CD4-positive, alpha-beta T cell treated with Interleukin-6 for 4 hours (primary cell): ENCODE data around the gene RASSF10.

Experiments used
- DNase-seq: peaks from one replicate; pipeline ENCODE4 v3.0.0-alpha.2; 2020; ENCODE audit warnings: mixed read lengths

The RASSF10 gene

DNA sequence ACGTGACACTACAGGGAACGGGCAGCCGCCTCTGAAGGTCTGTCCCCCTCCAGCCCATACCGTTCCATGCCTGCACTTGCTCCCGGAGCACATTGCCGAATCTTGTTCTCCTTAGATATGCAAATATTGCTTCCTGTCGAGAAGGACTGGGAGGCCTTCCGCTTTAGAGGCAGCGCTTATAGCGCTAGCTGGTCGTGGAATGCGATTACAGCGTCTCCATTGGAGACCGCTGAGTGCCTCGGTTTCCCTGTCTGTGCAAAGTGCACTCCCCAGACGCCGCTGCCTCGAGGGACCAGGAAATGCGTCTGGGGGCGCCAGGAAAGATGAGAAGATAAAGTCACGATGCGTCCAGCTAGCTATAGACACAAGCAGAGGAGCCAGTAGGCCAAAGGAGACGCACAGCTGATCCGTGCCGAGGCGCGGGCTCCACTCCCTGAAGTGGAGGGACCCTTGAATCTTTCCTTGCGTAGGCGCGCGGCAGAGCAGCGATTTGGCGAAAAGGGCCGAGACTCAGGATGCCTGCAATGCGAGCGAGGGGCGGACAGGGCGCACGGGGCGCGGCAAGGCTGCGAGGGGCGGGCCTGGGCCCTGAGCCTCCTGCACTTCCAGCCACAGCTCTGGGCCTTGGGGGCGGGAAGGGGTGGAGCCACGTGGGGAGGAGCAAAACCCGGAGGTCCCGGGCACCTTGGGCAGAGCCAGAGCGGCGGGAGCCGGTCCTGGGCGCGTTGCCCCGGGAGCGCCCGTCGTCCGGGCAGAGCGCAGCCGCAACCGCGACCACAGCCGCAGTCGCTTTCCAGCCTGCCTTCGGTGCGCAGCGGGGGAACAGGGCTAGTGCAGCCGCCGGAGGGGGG, at the start of gene RASSF10:
RASSF10 (plus strand) TSS at position 692 of the 851 bp plus-strand sequence. CDS start 261 bp downstream, outside the sequence.
- no peak for DNase-seq

DNA sequence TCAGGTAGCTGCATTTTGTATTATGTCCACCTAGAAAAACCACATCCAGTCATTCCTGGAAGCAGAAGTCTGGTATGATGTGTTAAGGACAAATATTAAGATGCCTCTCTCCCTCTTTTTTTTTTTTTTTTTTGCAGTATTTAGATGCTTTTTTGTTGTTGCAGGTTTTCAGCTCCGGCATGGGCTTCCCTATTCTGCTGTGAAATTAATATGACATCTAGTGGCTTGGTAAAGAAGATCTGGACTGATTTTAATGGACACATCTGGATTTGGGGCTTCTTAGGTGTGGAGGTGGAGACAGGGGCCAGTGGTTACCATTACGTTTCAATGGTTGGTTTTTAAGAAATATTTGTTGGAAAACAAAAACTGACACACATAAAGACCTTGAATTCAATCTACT, 47.5 kb upstream of the RASSF10 start:
- DNase-seq = no peak

DNA sequence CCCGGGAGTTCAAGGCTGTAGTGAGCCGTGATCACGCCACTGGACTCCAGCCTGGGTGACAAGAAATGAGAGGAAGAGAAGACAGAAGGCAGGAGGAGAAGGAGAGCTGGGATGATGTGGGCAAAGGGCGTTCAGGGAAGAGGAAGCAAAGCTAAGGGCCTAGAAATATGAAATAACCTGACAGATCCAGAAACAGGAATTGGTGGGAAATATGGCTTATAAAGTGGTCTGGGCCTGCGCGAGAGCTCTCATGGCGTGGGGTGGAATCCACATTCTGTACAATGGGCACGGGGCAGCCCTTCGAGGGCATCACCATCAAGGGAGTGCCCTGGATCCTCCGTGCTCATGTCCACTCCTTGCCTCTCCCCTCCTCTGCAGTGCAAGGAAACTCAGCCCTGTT, 46.8 kb upstream of the RASSF10 start:
- no peak for DNase-seq

DNA sequence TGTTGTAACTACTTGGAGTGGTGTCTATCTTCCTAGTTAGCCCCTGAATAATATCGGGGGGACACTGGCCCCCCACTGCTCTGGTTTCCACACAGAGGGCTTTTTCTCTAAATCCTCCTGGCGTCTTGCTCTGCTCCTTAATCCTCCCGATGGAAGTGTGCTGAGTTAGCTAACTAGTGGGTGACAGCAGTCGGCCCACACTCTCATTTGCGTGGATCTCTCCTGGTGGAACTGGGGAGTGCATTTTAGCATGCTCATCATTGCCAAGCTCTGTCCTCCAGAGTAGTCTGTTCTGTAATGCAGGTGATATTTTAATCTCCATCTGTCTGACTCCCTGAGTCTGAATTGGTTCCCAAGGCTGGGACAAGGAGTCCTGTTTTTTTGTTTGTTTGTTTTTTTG, 46.1 kb upstream of the RASSF10 start:
- no peak for DNase-seq

DNA sequence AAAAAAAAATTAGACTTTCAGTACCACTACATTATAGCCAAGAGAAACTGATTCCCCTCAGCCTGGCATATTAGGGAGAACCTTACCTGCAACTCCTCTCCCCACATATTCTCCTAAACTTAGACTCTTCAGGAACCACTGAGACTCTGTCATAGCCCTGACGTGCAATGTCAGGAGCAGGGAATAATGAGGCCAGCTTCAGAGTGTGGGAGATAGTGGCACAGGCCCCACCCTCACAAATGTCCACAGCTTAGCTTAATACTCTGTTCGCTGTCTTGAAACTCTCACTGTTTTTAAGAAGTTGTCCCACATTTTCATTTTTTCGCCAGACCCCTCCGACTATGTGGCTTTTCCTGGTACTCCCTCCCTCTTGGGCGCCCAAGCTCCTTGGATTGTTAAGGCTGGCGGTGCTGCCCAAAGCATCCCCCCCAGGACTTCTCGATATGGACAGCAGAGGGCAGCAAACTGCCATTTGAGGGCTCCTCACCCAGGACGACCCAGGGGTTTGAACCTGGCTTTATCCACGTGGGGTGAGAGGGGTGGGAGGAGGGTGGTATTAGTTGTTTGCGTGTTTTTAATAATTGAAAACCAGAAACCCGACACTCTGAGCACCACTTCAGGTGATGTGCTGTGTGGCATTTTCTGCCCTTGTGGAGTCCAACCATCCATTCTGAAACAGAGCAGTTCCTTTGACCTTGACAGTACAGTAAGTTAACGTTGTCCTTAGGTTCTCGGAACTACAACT, 45.2 kb upstream of the RASSF10 start:
- peak; percentile 58 for DNase-seq

DNA sequence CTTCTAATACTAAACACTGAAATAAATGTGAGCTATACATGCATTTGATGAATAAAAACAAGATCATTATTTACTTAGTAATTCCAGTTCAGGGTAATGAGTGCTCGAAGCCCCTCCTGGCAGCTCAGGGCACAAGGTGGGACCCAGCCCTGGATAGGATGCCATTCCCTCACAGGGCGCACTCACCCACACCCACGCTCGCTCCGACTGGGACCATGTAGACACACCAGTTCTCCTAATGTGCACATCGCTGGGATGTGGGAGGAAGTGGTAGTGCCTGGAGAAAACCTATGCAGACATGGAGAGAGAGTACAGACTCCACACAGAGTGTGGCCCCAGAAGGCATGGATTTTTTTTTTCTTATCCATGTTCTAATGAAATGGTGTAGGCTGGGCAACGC, 44.5 kb upstream of the RASSF10 start:
- no peak for DNase-seq

DNA sequence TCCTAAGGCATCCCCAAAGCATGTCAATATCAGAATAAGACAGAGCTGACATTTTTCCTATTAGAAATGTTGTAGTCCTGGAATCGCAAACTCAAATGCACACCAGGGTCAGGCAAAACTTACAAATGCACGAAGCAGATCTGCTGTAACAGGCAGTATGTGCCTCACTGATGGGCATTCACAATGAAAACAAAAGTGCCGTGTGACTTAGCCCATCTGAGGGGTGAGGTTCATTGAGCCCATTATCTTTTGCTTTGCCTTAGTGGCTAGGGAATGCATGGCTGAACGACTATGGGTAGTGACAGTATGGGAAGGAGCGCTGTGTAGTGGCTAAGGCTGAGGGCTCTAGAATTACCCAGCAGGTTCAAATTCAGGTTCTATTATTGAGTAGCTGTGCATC, 43.1 kb upstream of the RASSF10 start:
- DNase-seq = no peak

DNA sequence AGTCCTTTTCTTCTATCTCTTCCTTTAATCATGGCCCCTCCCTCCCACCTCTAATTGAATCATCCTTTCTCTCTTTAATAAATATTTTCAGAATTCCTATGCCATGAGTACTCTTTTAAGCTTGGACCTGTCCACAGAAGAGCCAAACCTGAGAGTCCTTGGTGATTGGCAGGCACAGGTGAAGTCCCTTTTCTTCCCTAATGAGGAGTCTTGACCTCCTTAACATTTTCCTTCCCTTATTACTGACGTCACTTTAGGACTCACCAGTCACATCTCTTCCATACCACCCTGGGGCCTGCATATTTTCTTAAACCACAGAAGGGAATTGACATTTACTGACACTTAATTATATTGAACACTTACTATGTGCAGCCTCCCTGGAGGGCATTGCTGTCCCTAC, 41.0 kb upstream of the RASSF10 start:
- no peak for DNase-seq

DNA sequence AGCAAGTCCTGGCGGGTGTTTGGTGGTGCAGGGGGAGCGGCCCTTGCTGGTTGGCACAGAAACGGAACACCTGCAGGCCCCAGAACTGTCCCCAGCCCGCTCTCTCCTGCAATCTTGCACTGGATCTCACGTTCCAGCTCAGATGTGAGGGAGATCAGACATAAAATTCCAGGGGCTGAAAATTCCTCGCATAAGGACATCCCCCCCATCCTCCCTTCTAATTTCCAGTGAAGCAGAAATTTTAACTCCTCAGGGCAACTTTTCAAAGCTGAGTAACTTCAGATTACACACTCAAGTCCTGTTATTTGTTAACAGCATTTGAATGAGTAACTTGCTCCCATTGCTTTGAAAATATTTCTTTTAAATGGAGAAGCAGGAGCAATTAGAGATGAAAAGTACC, 40.3 kb upstream of the RASSF10 start:
- no peak for DNase-seq

DNA sequence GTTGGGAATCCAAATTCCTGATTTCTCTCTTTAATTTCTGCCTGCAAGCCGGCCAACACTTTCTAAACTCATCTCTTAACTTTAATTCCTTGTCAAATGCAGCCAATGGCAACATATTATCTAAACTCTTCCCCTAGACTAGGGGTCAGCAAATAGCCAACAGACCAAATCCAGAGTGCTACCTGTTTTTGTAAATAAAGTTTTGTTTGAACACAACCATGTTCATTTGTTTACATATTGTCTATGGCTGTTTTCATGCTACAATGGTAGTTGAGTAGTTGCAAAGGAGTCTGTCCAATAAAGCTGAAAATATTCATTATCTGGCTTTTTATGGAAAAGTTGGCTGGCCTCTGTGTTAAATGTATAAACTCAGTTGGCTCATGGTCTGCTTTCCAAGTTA, 37.2 kb upstream of the RASSF10 start:
- DNase-seq = no peak

DNA sequence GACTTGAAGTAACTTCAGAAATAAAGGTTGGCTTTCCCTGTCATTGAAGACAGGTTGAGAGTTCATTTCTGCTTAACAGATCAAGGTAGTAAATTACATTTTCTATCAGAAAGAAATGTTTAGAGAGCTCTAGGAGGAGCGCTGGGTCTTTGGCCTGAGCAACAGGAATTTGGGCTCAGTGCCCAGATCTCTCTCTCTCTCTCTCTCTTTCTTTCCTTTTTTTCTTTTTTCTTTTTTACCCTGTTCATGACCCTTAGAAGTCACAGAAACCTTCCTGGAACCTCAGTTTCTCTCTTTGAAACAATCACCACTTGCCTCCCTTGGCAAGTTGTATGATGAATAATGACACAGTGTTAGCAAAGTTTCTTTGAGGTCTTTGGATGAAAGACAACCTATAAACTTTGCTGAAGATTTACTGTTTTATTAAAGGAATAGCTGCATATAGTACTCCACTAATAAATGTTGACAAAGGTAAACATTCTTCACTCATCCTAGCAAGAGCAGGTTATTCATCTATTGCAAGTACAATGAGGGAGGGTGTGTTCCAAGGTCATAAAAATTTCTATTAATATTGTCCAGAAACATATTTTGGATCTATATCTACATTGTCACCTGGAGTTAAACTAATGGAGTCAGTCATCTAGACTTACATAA, 35.5 kb upstream of the RASSF10 start:
- DNase-seq = no peak

DNA sequence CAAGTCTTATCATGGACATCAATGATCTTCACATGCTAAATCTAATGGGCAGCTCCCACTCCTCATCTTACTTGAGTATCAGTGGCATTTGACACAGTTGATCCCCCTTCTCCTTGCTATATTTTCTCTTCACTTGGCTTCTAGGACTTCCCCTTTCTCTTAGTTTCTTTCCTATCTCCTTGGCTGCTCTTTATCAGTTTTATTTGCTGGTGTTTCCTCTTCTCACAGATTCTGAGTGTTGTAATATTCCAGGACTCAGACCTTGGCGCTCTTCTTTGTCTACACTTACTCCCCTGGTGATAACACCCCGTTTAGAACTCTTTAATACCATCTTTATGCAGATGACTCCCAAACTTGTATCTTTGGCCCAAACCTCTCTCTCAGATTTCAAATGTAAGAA, 33.9 kb upstream of the RASSF10 start:
- DNase-seq = no peak

DNA sequence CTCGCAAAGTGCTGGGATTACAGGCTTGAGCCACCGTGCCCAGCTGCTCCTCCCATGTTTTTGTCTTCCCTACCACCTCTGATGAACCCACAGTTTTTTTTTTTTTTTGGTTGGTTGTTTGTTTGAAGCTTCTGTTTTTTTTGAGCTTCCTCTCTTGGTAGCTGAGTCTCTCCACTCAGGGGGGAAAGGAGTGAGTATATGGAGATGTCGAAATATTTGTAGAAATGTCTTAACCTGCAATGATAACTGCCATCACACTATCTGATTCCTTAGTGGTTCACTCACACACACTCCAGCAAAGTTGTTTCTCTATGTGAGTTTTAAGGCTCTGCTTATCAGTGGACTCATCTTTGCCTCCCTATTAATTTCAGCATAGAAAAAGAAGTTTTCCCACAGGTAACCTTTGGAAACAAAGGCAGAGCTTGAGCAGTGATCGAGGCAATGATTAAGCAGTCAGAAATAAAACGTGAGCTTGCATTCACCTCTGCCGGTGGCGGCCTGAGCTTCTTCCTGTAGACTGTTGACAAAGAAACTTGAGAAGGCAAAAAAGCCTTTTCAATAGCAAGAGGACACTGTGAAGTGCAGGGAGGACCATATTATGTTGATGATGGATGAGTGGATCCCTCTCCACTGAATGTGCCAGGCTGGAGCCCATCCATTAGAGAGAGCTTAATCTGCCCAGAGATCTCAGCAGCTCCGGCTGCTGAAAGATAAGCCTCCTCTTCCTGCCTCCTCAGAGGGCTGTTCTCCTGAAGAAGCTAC, 29.0 kb upstream of the RASSF10 start:
- DNase-seq = no peak

DNA sequence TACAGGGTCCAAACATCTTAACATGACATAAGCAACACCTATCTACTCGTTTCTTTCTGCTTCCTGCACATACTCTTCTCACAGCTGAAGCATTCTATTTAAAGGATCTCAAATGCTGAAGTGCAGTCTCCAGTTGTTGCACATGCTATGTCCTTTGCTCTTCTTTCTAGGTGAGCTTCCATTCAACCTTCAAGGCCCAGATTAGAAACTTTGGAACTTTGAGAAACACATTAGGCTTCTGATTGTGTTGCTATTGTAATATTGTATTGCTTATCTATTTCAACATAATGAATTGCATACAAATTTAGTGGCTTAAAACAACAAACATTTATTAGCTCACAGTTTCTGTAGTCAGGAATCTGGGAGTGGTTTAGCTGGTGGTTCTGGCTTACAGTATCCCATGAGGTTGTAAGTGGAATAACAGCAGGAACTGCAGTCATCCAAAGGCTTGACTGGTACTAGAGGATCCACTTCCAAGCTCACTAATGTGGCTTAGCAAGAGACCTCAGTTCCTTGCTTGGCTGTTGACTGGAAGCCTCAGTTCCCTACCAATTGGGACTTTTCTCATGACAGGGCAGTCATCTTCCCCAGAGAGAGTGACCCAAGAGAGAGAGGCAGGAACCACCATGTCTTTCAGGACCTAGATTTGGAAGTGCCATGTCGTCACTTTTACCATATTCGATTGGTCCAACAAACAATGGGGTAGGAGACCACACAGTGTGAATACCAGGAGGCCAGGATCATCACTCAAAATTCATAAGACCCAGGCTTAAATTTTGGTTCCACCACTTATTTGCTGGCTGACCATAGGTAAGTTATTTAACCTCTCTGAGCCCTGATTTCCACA, 27.2 kb upstream of the RASSF10 start:
- DNase-seq = no peak

DNA sequence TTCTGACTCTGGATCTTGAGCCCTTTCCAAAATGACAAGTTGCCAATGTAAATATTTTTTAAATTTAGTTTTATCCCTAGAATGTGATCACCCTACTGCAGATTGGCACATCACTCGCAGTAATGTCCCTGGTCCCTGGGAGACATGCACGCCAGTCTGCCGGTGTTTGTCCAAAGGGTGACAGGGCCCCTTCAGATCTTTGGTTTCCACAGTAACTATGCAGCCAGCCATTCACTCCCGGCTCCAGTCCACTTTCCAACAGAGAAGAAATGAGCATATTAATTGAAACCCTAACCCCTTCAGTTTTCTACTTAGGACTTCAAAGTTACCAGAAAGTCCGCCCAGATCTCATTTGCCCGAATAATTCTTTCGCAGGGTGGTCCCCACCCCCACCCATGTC, 25.8 kb upstream of the RASSF10 start:
- no peak for DNase-seq

DNA sequence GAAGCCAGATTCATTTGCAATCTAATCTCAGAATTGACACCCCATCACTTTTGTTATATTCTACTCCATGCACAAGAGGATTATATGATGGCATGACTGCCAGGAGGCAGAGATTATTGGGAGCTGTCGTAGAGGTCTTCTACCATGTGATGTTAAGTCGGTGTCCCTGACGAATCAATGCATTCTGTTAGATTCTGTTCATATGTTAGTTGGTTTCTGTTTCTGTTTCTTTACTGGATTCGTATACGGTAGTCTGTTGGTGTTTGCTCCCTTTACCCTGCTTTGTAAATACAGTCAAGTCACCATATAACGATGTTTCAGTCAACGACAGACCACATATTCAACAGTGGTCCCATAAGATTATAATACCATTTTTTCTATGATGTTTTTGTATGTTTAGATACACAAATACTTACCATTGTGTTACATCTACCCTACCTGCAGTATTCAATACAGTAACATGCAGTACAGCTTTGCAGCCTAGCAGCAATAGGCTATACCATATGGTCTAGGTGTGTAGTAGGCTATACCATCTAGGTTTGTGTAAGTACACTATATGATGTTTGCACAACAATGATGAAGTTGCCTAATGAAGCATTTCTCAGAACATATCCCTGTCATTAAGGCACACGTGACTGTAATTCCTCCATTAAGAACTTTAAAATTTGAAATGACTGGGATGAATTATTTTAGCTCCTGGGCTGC, 22.8 kb upstream of the RASSF10 start:
- no peak for DNase-seq

DNA sequence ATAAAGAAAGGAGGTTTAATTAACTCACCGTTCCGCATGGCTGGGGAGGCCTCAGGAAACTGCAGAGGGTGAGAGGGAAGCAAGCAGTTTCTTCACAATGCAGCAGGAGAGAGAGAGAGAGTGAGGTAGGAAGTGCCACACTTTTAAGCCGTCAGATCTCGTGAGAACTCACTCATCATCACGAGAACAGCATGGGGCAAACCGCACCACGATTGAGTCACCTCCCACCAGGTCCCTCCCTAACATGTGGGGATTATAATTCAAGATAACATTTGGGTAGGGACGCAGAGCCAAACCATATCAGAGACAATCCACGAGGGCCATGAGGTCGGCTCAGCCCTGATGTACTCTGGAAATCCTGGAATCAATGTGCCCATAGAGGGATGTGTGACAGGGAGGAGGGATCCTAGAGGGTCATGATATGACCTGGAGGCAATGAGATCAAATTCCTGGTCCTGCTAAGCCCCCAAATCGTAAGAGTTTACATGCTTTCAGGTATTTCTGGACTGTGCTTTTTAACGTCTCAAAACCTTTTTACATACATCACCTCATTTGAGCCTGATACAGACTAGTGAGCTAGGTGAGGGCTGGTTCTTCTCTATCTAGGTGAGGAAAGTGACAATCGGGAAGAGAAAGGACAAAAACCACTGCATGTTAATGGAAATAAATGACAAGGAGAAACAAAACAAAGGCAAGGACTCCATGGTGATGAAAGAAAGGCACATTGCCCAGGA, 19.5 kb upstream of the RASSF10 start:
- no peak for DNase-seq

DNA sequence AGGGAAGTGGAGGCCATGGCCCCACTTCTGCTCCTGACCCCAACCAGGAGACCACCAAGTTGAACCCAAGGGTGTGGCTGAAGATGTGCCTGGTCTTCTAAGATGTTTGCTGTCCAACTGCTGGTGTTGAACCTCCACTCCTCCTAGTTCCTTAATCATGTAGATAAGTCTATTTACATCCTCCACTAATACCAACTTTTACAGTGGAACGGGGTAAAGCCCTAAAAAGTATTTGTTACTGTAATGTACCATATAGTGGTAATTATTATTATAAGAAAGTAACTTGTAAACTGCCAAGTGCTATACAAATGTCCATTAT, 19.0 kb upstream of the RASSF10 start:
- DNase-seq = no peak

DNA sequence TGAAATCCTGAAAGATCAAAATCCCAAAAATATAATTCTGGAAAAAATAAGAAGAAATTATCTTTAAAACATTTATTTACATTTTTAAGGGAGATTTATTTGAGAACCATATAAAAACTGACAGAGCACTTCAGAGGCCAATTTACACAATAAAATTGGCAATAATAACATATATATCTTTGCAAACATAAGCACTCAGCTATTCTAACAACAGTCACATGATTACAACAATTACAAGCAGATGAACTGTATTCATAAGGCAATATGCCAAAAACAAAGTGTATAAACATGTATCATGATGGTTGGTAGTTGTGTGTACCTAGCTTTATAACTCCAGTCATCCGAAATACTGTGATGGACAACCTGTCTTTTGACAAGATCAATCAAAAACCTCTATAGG, 17.7 kb upstream of the RASSF10 start:
- DNase-seq = no peak

DNA sequence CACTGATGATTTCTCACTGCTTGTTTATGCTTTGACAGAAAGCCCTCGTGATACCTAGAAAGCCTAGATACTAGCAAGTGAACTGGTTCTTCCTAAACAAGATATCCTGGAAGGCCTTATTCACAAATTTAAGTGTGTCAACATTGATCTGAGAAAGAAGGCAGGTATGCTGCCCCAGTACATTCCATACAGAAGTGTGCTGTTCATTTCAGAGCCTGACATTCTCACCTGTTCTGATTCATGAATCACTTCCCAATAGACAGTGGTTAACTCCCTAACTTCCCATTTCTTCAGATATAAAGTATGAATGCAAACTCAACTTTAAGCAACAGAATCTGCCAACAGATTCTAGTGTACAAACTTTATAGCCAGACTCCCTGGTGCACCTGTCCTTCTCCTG, 15.5 kb upstream of the RASSF10 start:
- DNase-seq = no peak

DNA sequence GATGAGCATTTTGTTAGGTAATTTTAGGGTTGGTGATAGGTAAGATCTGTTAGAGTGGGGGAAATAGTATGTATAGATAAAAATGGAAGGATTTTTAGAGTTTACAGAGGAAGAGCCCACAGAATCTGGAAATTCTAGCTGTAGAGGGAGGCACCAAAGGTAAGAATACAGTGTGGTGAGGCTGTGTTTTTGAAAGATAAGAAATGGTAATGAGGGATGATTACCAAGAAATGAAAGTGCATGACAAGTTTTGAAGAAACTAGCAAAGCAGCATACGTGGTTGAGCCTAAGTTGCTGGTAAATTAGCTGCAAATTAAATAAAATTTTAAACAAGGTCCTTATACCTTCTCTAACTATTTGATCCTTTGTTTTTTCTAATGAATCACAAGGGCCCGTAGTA, 14.6 kb upstream of the RASSF10 start:
- DNase-seq = no peak
